GM21367 (cell line): ENCODE data around the gene NT5DC1.

Experiments used
- ATAC-seq: cut with Tn5 transposase; IDR thresholded peaks from one replicate; pipeline ENCODE4 v1.9.1; 2021; ENCODE audit not compliant: unreplicated experiment

Gene NT5DC1

DNA sequence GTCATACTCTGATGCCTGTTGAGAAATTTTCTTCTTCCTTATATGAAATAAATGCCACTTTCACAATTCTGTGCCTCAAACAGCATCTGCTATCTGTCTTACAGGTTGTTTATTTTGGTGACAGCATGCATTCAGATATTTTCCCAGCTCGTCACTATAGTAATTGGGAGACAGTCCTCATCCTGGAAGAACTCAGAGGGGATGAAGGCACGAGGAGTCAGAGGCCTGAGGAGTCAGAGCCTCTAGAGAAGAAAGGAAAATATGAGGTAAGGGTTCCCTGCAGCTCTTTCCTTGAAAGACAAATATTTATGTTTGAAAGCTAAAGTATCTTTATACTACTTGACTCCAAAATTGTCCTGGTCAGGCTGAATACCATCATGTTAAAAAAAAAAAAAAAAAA is 137.4 kb downstream of the NT5DC1 start:
- ATAC-seq = no peak

DNA sequence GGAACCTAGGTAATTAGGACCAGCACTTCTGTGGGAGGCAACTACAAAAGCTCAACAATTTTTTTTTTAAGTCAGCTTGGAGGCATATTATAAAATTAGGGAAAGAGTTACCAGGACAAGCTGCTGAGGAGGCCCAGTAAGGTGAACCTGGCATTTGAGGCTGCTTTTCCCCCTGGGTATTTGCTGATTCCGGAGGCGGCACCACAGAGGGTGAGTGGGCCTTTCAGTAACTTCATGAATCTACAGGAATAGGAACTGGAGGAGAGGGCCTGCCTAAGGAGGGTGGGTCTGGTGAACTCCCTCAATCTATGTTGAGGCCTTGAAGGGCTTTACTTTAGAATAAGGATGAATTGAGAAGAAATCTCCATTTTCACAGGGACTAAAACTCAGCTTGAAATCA is 138.6 kb downstream of the NT5DC1 start:
- ATAC-seq = no peak

DNA sequence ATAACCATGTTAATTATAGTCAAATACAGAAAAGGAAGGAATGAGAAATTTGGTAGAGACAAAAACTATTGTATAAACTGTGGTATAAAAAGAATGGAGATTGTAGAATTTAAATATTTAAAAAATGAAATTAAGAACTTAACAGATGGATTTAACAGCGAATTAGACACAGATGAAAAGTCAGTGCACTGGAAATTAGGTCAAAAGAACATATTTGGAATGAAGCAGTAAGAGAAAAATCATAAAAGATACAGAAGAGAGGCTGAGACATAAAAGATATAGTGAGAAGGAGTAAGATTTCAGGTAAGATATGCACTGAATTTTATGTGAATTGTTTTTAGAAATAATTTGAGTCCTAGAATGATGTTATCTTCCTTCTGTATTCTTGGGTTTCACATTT is 139.2 kb downstream of the NT5DC1 start:
- no peak for ATAC-seq

DNA sequence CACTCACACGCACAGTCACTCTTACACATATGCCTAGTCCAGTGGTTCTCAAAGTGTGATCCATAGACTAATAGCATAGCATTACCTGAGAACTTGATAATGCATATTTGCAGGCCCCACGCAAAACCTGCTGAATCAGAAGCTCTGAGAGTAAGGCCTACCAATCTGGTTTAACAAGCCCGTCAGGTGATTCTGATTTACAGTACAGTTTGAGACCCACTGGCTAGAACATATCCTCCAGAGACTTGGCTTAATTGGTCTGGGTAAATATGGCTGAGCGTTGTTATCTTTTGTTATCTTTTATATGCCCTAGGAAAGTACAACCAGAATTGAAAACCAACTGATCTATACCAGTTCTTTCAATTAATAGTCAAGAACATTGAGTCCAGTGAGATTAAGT is 143.6 kb downstream of the NT5DC1 start:
- ATAC-seq = no peak

DNA sequence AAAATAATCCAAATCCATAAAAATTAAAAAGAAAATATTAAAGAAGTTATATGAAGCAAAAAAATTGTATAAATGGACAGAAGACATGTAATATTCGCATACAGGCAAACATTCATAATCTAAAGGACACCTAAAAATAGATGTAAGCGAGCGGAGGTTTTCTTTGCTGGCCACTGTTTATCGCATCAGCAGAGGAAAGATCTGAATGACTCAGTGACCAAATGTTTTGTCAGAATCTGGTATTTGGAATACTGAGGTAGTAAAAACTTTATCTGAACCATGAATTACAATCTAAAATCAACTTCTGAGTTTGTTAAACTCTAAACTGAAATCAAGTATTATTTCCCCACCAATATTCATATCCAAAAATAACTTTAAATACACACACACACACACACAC is 145.4 kb downstream of the NT5DC1 start:
- no peak for ATAC-seq

DNA sequence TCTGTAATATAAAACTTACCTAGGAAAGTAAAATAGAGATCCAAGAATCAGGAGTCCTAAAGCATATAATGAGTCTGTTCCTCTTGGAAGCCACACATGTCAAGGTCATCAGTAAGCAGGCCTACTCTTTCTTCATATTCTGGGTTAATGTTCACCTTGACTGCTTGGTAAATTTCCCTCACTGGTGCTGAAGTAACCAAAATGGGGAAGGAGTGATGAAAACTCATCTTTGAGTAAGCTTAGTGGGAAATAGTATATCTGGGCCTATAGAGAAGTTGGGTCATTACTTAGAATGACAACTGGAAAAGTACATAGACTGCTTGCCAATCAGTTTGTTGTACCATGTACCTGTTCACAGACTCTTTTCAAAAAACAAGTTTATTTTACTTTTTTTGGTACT is 146.6 kb downstream of the NT5DC1 start:
- ATAC-seq = no peak

DNA sequence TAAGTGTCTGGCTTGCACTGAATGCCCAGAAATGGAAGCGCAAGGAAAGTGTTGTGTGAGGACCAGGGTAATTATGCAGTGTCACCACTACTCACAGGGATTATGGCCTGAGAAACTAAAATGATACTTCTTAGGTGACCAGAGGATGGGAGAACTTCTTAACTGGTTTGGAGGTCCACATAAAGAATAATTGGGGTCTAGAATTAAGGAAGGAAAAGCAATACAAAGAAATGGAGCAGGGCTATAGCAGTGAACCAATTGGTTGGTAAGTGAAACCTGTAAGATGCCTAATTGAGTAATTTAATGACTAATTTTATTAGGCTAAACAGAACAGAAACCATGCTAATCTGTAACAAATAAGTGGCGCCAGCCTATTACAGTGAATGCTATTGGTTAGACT is 147.9 kb downstream of the NT5DC1 start:
- no peak for ATAC-seq

DNA sequence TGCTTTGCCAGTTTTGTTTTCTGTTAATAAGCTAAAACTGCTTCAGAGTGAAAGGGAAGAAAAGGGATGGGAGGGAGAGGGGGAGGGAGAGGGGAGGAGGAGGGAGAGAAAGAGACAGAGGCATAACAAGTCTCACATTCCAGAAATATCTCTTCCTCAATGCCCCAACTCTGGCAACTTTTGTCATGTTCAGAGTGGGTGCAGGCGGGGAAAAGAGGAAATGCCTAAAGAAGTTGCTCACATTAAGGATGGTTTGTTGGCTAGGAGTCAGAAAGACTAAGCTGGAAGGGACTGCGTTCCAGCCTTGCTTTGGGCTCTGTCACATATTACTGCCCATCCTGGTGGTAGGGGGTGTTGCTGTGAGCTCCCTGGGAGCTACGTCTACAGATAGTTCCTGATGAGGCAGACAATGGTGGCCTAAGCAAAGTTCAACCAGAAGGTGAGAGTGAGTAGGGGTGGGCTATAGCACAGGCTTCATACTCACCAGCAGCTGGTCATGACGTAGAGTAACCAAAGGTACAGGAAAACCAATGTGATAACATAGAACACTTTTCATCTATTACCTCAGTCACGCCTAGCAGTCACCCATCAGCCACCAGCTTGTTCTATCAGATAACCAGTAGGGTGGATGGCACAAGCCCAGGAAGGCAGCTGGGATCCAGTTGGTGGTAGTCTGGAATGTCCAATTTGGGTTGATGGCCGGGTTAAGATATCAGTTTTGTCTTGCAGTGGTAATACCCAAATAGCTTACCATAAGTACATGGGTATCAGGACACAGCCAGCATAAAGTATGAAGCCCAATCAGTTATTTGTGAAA is 151.1 kb downstream of the NT5DC1 start:
- no peak for ATAC-seq

DNA sequence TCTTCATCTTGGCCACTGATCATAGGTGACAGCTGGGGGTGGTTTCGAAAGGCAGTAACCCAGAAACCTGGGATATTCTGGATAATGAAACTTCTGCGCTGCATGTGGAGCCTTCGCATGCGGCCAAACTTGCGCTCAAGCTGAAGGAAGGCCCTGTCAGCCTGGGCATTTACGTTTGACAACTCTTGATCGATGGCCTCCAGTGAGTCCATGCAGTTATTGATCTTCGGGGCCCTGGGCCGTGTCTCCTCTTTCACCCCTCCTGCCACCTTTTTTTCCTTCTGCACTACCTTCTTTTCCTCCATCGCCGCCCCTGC is 152.5 kb downstream of the NT5DC1 start:
- no peak for ATAC-seq

DNA sequence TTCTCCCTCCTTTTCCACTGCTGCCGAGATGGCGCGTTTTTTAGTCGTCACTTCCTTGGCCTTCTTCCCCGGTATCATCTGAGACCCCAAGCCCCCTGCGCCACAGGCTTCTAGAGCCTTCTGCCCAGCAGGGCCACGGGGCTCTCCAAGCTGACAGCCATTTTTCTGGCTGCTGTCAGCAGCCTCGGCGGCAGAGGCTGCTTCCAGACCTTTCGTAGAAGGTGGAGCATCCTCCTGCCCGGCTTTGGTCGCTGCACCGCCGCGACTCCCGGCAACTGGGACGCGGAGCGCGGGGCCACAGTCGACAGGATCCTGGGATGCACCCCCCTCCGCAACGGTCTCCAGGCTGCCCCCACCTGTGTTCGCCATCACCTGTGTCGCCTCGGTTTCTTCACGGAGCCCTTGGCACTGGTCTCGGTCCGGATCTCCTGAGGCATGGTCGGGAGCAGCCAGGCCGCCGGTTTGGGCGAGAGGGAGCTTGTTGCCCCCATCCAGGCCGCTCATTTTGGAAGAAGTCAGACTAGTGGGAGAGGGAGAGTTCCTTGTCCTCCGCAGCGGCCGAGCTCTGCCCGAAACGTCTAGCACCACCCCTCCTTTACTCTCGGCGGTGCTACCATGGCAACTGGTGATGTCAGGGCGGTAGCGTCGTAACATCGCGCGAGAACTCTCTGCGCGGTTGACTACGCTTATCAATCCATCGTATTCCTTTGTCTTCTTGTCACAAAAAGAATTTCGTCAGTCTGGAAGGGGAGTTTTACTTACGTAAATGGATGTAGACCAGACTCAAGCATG is 153.0 kb downstream of the NT5DC1 start, which contains the start of gene TSPYL4:
TSS of gene TSPYL4 (minus strand) at position 571 of the 792 bp plus-strand sequence. CDS start at position 504, 67 bp downstream.
- peak; percentile 100 for ATAC-seq

DNA sequence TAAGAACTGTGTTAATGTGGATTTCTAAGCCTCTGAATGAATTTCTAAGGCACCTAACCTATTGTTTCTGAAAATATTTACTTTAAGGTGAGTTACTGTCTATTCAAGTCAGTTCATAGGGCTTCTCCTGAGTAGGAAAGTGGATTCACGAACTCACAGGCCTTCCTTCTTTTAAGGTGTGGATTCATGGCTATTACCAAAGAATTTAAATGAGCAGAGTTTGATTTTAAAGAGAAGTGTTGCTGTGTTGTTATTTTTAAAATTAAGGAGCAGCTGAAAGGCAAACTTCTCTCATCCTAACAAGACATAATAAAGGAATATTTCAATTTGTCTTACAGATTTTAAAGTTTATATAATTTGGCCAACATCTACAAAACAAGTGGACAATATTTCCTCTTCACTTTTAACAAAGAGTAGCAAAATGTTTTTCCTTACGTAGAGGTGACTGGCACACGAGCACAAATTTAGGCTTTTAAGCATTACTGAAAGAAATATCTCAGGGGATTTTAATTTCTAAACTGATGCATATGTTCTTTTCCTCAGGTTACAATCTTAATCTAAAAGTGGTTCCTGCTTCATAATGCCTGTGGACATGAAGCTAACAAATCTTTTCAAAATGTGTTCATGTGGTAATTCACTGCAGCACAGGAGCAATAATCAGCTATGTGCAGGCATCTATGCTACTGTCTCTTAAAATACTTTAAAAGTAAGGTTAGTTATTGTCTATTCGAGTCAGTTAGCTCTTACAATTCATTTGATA is 153.8 kb downstream of the NT5DC1 start:
- ATAC-seq = peak; percentile 25

DNA sequence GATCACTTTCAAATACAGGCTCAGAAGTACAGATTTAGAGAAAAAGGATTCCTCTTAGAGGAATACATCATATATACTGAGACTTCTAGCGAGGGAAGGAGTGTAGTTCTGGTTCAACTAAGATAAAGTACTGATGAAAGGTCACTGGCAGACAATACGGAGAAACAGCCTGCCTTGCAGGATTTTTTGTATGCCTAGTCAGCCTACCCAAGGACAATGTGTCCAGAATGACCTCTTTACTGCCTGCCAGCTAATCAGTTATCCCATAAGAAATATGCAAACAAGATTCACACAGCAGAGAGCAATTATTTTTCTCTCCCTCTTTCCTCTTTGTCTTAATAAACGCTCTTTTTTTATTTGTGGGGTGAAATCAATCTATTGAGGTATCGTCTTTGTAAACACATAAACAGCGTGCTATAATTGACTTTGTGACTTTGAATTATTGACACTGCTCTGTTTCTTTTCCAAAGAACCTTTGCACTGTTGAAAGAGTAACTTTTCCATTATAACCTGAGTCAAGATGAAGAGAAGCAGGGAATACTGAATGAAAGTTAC is 154.7 kb downstream of the NT5DC1 start:
- ATAC-seq = no peak

DNA sequence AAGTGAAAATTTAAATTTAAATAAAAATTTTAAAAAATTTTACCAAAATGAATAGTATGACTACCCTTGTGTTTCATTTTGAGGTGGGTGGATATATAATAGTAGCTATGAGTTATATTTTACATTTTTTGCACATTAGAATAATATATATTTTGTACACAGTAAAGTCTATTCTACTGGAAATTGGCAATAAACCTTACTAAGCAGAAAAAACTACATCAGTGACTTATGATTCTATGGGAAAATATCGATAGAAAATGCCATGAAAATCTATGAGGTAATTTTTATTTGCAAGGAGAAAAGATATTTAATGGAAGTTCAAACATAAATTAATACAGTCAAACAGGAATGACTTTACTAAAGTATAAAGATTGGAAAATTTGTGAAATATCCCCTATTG is 156.0 kb downstream of the NT5DC1 start:
- ATAC-seq = no peak

DNA sequence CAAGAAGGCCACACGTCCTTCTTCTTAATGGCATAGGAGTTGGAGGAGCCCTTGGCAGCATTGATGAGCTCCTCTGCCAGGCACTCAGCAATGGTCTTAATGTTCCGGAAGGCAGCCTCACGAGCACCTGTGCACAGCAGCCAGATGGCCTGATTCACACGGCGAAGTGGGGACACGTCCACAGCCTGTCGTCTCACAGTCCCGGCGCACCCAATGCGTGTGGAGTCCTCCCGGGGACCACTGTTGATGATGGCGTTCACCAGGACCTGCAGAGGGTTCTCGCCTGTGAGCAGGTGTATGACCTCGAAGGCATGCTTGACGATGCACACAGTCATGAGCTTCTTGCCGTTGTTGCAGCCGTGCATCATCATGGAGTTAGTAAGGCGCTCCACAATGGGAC is 157.9 kb downstream of the NT5DC1 start:
- no peak for ATAC-seq

DNA sequence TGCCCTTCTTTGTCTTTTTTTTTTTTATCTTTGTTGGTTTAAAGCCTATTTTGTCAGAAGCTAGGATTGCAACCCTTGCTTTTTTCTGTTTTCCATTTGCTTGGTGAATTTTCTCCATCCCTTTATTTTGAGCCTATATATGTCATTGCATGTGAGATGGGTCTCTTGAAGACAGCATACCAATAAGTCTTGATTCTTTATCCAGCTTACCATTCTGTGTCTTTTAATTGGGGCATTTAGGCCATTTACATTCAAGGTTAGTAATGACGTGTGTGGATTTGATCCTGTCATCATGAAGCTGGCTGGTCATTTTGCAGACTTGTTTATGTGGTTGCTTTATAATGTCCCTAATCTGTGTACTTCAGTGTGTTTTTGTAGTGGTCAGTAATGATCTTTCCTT is 162.7 kb downstream of the NT5DC1 start:
- ATAC-seq = no peak

DNA sequence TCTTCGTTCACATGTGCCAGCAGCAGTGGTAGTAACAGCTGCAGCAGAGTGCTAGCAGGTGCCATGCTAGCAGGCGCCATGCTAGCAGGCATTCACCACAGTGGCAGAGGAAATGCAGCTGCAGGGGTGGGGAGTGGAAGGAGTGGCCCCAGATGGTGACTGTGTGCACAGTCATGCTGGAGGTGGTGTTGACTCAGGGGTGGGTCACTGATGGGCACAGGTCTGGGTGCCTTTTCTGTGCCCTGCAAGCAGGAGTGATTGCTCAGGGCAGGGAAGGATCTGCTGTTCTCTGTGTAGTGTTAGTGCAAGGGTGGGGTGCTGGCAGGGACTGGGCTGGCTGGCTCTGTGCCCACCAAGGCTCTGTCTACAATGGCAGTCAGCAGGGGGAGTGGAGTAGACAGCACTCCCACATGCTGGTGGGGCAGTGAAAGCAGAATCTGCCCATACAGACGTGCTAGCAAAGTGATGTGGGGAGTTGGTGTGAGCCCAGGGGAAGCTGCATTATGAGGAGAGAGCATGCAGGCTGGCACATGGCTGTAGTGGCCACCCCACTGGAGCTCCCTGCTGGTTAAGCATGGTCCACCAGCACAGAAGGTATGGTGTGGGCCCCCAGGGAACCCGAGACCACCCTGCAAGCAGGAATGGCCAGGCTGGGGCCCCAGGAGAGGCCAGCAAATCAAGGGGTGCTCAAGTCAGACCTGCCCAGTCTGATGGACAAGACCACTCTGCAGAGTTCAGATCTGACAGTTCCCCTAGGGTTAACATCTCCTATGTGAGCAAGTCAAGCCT is 164.6 kb downstream of the NT5DC1 start:
- ATAC-seq = no peak

DNA sequence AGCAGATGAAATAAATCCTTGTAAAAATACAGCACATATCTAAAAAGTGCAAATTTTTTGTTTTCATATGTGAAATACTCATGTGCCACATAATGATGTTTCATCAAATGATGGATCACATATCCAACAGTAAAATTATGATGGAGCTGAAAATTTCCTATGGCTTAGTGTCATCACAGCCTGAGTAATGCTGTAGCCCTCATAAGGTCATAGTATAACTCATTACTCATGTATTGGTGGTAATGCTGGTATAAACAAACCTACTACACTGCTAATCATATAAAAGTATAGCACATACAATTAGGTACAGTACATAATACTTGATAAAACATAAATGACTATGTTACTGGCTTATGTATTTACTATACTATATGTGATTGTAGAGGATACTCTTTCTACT is 166.2 kb downstream of the NT5DC1 start:
- no peak for ATAC-seq

DNA sequence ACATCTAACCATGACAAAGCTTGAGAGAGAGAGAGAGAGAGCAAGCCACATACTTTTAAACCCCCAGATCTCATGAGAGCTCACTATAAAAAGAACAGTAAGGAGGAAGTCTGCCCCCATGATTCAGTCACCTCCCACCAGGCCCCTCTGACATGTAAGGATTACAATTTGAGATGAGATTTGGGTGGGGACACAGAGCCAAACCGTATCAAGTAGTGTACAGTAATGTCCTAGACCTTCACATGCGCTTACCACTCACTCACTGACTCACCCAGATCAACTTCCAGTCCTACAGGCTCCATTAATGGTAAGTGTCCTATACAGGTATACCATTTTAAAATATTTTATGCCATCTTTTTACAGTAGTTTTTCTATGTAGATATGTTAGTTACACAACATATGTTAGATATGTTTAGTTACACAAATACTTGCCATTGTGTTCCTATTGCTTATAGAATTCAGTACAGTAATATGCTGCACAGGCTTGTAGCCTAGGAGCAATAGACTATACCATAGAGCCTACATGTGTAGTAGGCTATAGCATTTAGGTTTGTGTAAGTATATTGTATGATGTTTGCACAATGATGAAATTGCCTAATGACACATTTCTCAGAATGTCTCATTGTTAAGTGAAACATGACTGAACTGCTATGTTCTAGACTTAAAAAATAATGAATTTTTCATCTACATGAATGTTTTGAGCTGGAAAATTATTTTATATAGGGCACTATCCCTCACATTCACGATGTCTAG is 167.4 kb downstream of the NT5DC1 start:
- no peak for ATAC-seq

DNA sequence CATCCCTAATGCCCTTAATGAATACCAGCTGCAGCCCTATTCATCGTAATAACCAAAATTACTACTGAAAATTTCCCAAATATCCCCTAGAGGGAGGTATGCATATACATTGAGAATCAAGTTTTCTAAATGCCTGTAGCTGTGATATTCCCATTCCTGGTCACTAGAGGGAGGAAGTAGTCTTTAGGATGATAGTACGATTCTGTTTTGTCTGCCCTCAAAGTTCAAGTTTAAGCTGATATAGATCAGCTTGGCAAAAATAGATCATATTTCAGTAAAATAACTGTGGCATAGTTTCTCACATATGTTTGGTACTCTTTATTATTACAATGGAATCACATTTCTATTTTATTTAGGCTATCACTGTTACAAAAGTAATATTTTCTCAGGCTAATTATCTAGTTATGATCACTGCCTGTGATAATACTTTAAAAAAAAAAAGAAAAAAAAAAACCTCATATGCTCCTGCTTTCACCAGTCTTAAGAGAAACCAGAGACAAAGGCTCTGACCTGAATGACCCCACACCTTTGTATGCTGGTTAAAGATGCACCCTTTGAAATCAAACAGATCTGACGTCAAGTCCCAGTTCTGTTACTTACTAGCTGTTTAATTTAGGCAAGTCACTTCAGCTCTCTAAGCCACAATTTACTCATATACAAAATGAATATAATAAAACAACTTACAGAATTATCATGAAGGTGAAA is 168.1 kb downstream of the NT5DC1 start:
- peak; percentile 83 for ATAC-seq
